H9 (cell line): ENCODE results near the gene C1QA. TPM values are rescaled to one million over a fixed set of nuclear protein-coding genes. Genes with fewer than 3 reads are reported as not detected.
A peak's percentile ranks its signal among the peaks of the same experiment; 100 is the strongest.

Source experiments
- DNase-seq: peaks from one replicate; pipeline ENCODE4 v3.0.0-alpha.2; 2017
- H2AFZ ChIP-seq: one replicate; pipeline ENCODE4 v1.6.1; 2013; ENCODE audit warnings: mild to moderate bottlenecking, low read length, control low read depth, moderate library complexity
- H2AK5ac ChIP-seq: 2 replicates; pipeline ENCODE4 v1.6.1; 2013; ENCODE audit warnings: low read length, control low read depth, mixed read lengths; ENCODE audit not compliant: insufficient read length
- H2BK120ac ChIP-seq: one replicate; pipeline ENCODE4 v1.6.1; 2013; ENCODE audit warnings: low read depth, mild to moderate bottlenecking, low read length, control low read depth, inconsistent platforms; ENCODE audit not compliant: poor library complexity, severe bottlenecking
- H2BK12ac ChIP-seq: 2 replicates; pipeline ENCODE4 v1.6.1; 2013; ENCODE audit warnings: low read length, control low read depth, mixed read lengths, low read depth; ENCODE audit not compliant: insufficient read length
- H2BK15ac ChIP-seq: 2 replicates; pipeline ENCODE4 v1.6.1; 2013; ENCODE audit warnings: low read depth, low read length, control low read depth
- H2BK20ac ChIP-seq: one replicate; pipeline ENCODE4 v1.6.1; 2013; ENCODE audit warnings: low read depth, mild to moderate bottlenecking, low read length, control low read depth, inconsistent platforms; ENCODE audit not compliant: poor library complexity, severe bottlenecking
- H2BK5ac ChIP-seq: 2 replicates; pipeline ENCODE4 v1.6.1; 2013; ENCODE audit warnings: low read length, control low read depth, mixed read lengths; ENCODE audit not compliant: insufficient read length
- H3K14ac ChIP-seq: 2 replicates; pipeline ENCODE4 v1.6.1; 2013; ENCODE audit warnings: low read length, control low read depth; ENCODE audit not compliant: insufficient read depth
- H3K18ac ChIP-seq: 2 replicates; pipeline ENCODE4 v1.6.1; 2013; ENCODE audit warnings: low read depth, mild to moderate bottlenecking, mixed read lengths, low read length, control low read depth; ENCODE audit not compliant: insufficient read length
- H3K23ac ChIP-seq: 2 replicates; pipeline ENCODE4 v1.6.1; 2013; ENCODE audit warnings: low read length, control low read depth, mixed read lengths, low read depth; ENCODE audit not compliant: insufficient read length
- H3K23me2 ChIP-seq: 2 replicates; pipeline ENCODE4 v1.6.1; 2013; ENCODE audit warnings: low read depth, mild to moderate bottlenecking, mixed read lengths, low read length, control low read depth; ENCODE audit not compliant: insufficient read length, poor library complexity, severe bottlenecking
- H3K27ac ChIP-seq: 2 replicates; pipeline ENCODE4 v1.5.1; 2013; ENCODE audit warnings: low read length, control low read depth, mixed read lengths, low read depth; ENCODE audit not compliant: insufficient read length
- H3K27me3 ChIP-seq: 2 replicates; pipeline ENCODE4 v1.6.1; 2013; ENCODE audit warnings: low read length, control low read depth, inconsistent platforms; ENCODE audit not compliant: insufficient read depth
- H3K4ac ChIP-seq: 2 replicates; pipeline ENCODE4 v1.6.1; 2013; ENCODE audit warnings: low read depth, mild to moderate bottlenecking, control low read depth, inconsistent platforms, low read length, moderate library complexity
- H3K4me1 ChIP-seq: 2 replicates; pipeline ENCODE4 v1.6.1; 2013; ENCODE audit warnings: low read length, control low read depth, inconsistent platforms; ENCODE audit not compliant: insufficient read depth
- H3K4me2 ChIP-seq: 2 replicates; pipeline ENCODE4 v1.6.1; 2013; ENCODE audit warnings: low read length, control low read depth, mixed read lengths; ENCODE audit not compliant: insufficient read length, insufficient read depth
- H3K56ac ChIP-seq: 2 replicates; pipeline ENCODE4 v1.6.1; 2013; ENCODE audit warnings: low read depth, mild to moderate bottlenecking, mixed read lengths, low read length, control low read depth; ENCODE audit not compliant: insufficient read length
- H3K79me1 ChIP-seq: 2 replicates; pipeline ENCODE4 v1.6.1; 2013; ENCODE audit warnings: low read depth, mild to moderate bottlenecking, moderate library complexity, low read length, control low read depth, inconsistent platforms; ENCODE audit not compliant: insufficient read depth, poor library complexity, severe bottlenecking
- H3K79me2 ChIP-seq: 2 replicates; pipeline ENCODE4 v1.6.1; 2013; ENCODE audit warnings: low read length, control low read depth, inconsistent platforms; ENCODE audit not compliant: insufficient read depth
- H3K9ac ChIP-seq: 2 replicates; pipeline ENCODE4 v1.6.1; 2013; ENCODE audit warnings: low read length, control low read depth, mixed read lengths; ENCODE audit not compliant: insufficient read length; ENCODE audit errors: extremely low read depth
- H3K9me3 ChIP-seq: one replicate; pipeline ENCODE4 v1.6.1; 2013; ENCODE audit warnings: low read depth, low read length, inconsistent platforms; ENCODE audit not compliant: control insufficient read depth
- H3T11ph ChIP-seq: one replicate; pipeline ENCODE4 v1.6.1; 2013; ENCODE audit warnings: mild to moderate bottlenecking, low read length, control low read depth, inconsistent platforms
- H4K20me1 ChIP-seq: one replicate; pipeline ENCODE4 v1.6.1; 2013; ENCODE audit not compliant: control insufficient read depth, insufficient read length, insufficient read depth
- H4K5ac ChIP-seq: 2 replicates; pipeline ENCODE4 v1.6.1; 2013; ENCODE audit warnings: low read depth, mild to moderate bottlenecking, mixed read lengths, low read length, control low read depth; ENCODE audit not compliant: insufficient read length
- H4K8ac ChIP-seq: replicated peaks from 2 replicates; pipeline ENCODE4 v1.6.1; 2013; ENCODE audit warnings: low read length, control low read depth, mixed read lengths, low read depth; ENCODE audit not compliant: insufficient read length
- H4K91ac ChIP-seq: 2 replicates; pipeline ENCODE4 v1.6.1; 2013; ENCODE audit warnings: low read depth, mild to moderate bottlenecking, moderate library complexity, mixed read lengths, low read length, control low read depth; ENCODE audit not compliant: insufficient read length
- H3K27ac Mint-ChIP-seq, 3 experiments: 2 replicates in 2 of 3; 3 replicates in 1 of 3; pipeline ENCODE4 v1.8.0; 2020 to 2021; ENCODE audit warnings: mixed read lengths in 3 of 3, mild to moderate bottlenecking in 1 of 3, moderate library complexity in 1 of 3
- H3K27me3 Mint-ChIP-seq: 2 replicates; pipeline ENCODE4 v1.8.0; 2021; ENCODE audit warnings: low read depth, mild to moderate bottlenecking, moderate library complexity, mixed read lengths
- H3K36me3 Mint-ChIP-seq, 3 experiments: 2 replicates in 2 of 3; 3 replicates in 1 of 3; pipeline ENCODE4 v1.8.0; 2020 to 2021; ENCODE audit warnings: low read depth in 3 of 3, mixed read lengths in 3 of 3; ENCODE audit not compliant: insufficient read depth in 1 of 3
- H3K4me1 Mint-ChIP-seq, 2 experiments: 2 replicates each; pipeline ENCODE4 v1.8.0; 2020; ENCODE audit warnings: mixed read lengths in 2 of 2
- H3K4me3 Mint-ChIP-seq, 2 experiments: 2 replicates in 1 of 2; 3 replicates in 1 of 2; pipeline ENCODE4 v1.8.0; 2020 to 2021; ENCODE audit warnings: mild to moderate bottlenecking in 2 of 2, mixed read lengths in 2 of 2, moderate library complexity in 1 of 2
- H3K9me3 Mint-ChIP-seq, 2 experiments: 2 replicates in 1 of 2; 3 replicates in 1 of 2; pipeline ENCODE4 v1.8.0; 2020; ENCODE audit warnings: mild to moderate bottlenecking in 2 of 2, mixed read lengths in 2 of 2, moderate library complexity in 1 of 2
- CTCF ChIP-seq: fragments of 200-600 bp; sonication (generic); conservative IDR thresholded peaks from 3 replicates; pipeline ENCODE4 v1.8.0; 2021; ENCODE audit warnings: antibody characterized with exemption, mild to moderate bottlenecking
- WGBS: extraction: QIAGEN DNeasy Blood & Tissue Kit; methylation state at CpG from one replicate; pipeline ENCODE4 v1.1.7; 2013; ENCODE audit warnings: missing lambda C conversion rate, low lambda C conversion rate, mixed read lengths; ENCODE audit not compliant: insufficient read length; ENCODE audit errors: extremely low coverage; 5-methylcytosine and 5-hydroxymethylcytosine counted together
- total RNA-seq: library from RNA; stranded (reverse); gene quantifications from 2 replicates; pipeline ENCODE4 v1.2.1, GENCODE V29; 2021

The C1QA gene
- total RNA-seq, 1 experiment from 2014 or later, result not detected

DNA sequence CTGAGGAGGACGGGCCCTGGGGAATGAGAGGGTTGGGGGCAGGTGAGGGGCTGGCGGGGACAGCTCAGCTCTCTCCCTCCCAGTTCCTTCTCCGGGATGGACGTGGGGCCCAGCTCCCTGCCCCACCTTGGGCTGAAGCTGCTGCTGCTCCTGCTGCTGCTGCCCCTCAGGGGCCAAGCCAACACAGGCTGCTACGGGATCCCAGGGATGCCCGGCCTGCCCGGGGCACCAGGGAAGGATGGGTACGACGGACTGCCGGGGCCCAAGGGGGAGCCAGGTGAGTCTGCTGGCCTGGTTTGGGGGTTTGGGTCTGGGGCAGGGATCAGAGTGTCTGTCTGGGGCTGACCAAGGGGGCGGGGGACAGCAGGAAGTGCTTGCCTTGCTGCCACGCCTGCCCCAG, 7.5 kb downstream of the C1QA start:
- H2BK20ac ChIP-seq, result no peak overlapping the region
- H3K9me3 ChIP-seq, result no peaks in the 10 kb centered on the region
- no peaks in the 10 kb centered on the region for H3K4me1 ChIP-seq
- H3K14ac ChIP-seq, result no peak overlapping the region
- no peak overlapping the region for H3K18ac ChIP-seq
- H2BK5ac ChIP-seq, result no peak overlapping the region
- peak overlapping the region in 1 of 3 experiments; percentile 74; a peak in 1 of 7 replicates for H3K27ac Mint-ChIP-seq
- H3K4me3 Mint-ChIP-seq, result no peak overlapping the region
- no peak for TF ChIP-seq CTCF
- no peak overlapping the region for H2BK15ac ChIP-seq
- H3K4me2 ChIP-seq, result no peak overlapping the region
- DNase-seq, result no peak
- no peak overlapping the region for H4K91ac ChIP-seq
- H3K79me2 ChIP-seq, result no peaks in the 10 kb centered on the region
- no peaks in the 10 kb centered on the region for H3K36me3 Mint-ChIP-seq
- H3K23ac ChIP-seq, result no peak overlapping the region
- peaks cover 14% of the 10 kb centered on the region for H3K27me3 Mint-ChIP-seq
- no peak overlapping the region for H4K8ac ChIP-seq
- H4K20me1 ChIP-seq, result no peaks in the 10 kb centered on the region
- no peaks in the 10 kb centered on the region for H3K23me2 ChIP-seq
- H3K9me3 Mint-ChIP-seq, result no peaks in the 10 kb centered on the region
- WGBS, result no CpG with 5 or more reads among the region's 12 CpGs
- H2BK12ac ChIP-seq, result no peak overlapping the region
- H3K9ac ChIP-seq, result no peak overlapping the region
- H3K27me3 ChIP-seq, result no peaks in the 10 kb centered on the region
- no peak overlapping the region for H4K5ac ChIP-seq
- H2BK120ac ChIP-seq, result no peak overlapping the region
- H2AFZ ChIP-seq, result no peak overlapping the region
- H3K4me1 Mint-ChIP-seq, result peaks cover 6% of the 10 kb centered on the region in 2 experiments
- no peak overlapping the region for H3T11ph ChIP-seq
- H2AK5ac ChIP-seq, result no peak overlapping the region
- no peaks in the 10 kb centered on the region for H3K79me1 ChIP-seq
- no peak overlapping the region for H3K4ac ChIP-seq
- H3K27ac ChIP-seq, result no peak overlapping the region
- no peak overlapping the region for H3K56ac ChIP-seq
